ENCODE measurements around the gene DUSP10. TPM values are rescaled to one million over a fixed set of nuclear protein-coding genes. Genes with fewer than 3 reads are reported as not detected.

Gene DUSP10
- total RNA-seq, 1 experiment from 2014 or later, result 6.2 TPM

- H3K4me1 ChIP-seq (ENCODE audit: insufficient read depth, low read length), result no peaks in the 10 kb centered on the region
- H3K27me3 ChIP-seq (ENCODE audit: low read length), result no peaks in the 10 kb centered on the region
- TF ChIP-seq CTCF (conservative IDR thresholded peaks at IDR 0.05; ENCODE audit: low read depth, low read length) (no peak), EZH2phosphoT487 (IDR thresholded peaks at IDR 0.05; ENCODE audit: borderline replicate concordance, low read length) (no peak)
- H2AFZ ChIP-seq (ENCODE audit: low read length), result no peak overlapping the region
- H3F3A ChIP-seq (ENCODE audit: low read length, unreplicated experiment), result no peaks in the 10 kb centered on the region
- no peak overlapping the region for H3K9ac ChIP-seq (ENCODE audit: low read length)
- ChIA-PET POLR2A (ENCODE audit: unreplicated experiment) (no interaction called here), CTCF (no interaction called here)
- no peak overlapping the region for H3K4me2 ChIP-seq (ENCODE audit: low read length)
- 0 out of 2 replicates have a peak, but pooled peaks cover 4% of the 10 kb centered on the region for H3K9me2 ChIP-seq (replicated peaks; ENCODE audit: low read length)
- H4K20me1 ChIP-seq (ENCODE audit: low read length), result no peaks in the 10 kb centered on the region
- H3K27ac ChIP-seq (ENCODE audit: low read length), result no peak overlapping the region
- no peak overlapping the region for H3K4me3 ChIP-seq (ENCODE audit: low read length)
- no peaks in the 10 kb centered on the region for H3K36me3 ChIP-seq (ENCODE audit: low read depth, low read length)
- ATAC-seq (no peak), DNase-seq (no peak)
- no peaks in the 10 kb centered on the region for H3K79me2 ChIP-seq (ENCODE audit: low read length)
- intact Hi-C loops (cut with micrococcal nuclease), result no loop called here
- H3K9me3 ChIP-seq (ENCODE audit: low read length), result no peaks in the 10 kb centered on the region
- BruUV-seq (replicated peaks), result no TSS peak
Observed at GRCh38 chr1:221756830-221757551, 15.1 kb upstream of the DUSP10 start.

- Histone ChIP-seq H4K20me1 (ENCODE audit: low read length) (no peaks in the 10 kb centered on the region), H3K4me2 (ENCODE audit: low read length) (no peak overlapping the region), H3K9ac (ENCODE audit: low read length) (no peak overlapping the region), H3K4me3 (ENCODE audit: low read length) (no peak overlapping the region), H3K79me2 (ENCODE audit: low read length) (no peaks in the 10 kb centered on the region), H3F3A (ENCODE audit: low read length, unreplicated experiment) (no peaks in the 10 kb centered on the region), H3K9me3 (ENCODE audit: low read length) (no peaks in the 10 kb centered on the region), H3K9me2 (replicated peaks; ENCODE audit: low read length) (0 out of 2 replicates have a peak, but pooled peaks cover 4% of the 10 kb centered on the region), H3K27ac (ENCODE audit: low read length) (no peak overlapping the region), H2AFZ (ENCODE audit: low read length) (no peak overlapping the region), H3K36me3 (ENCODE audit: low read depth, low read length) (no peaks in the 10 kb centered on the region), H3K4me1 (ENCODE audit: insufficient read depth, low read length) (no peaks in the 10 kb centered on the region), H3K27me3 (ENCODE audit: low read length) (no peaks in the 10 kb centered on the region)
- CTCF ChIA-PET, result no interaction called here
- no peak for TF ChIP-seq EZH2phosphoT487 (IDR thresholded peaks at IDR 0.05; ENCODE audit: borderline replicate concordance, low read length)
- TF ChIP-seq CTCF (conservative IDR thresholded peaks at IDR 0.05; ENCODE audit: low read depth, low read length), result no peak
- TF ChIP-seq EZH2 (IDR thresholded peaks at IDR 0.05; ENCODE audit: low read length, unreplicated experiment), result no peak
- DNase-seq (no peak), ATAC-seq (no peak)
- POLR2A ChIA-PET (ENCODE audit: unreplicated experiment), result no interaction called here
- no TSS peak for BruUV-seq (replicated peaks)
- intact Hi-C loops (cut with micrococcal nuclease), result no loop called here
Observed at GRCh38 chr1:221753828-221754188, 11.9 kb upstream of the DUSP10 start.

GRCh38 chr1:221751226-221751887 is 9.5 kb upstream of the DUSP10 start:
- ATAC-seq (no peak), DNase-seq (no peak)
- intact Hi-C loops (cut with micrococcal nuclease), result no loop called here
- ChIA-PET CTCF (no interaction called here), POLR2A (ENCODE audit: unreplicated experiment) (interaction anchor here (0.5 kb wide), 1 partner anchor 141 kb away, joined by 3 read pairs; no protein-coding TSS in a partner anchor)
- Histone ChIP-seq H3K36me3 (ENCODE audit: low read depth, low read length) (no peaks in the 10 kb centered on the region), H3K4me1 (ENCODE audit: insufficient read depth, low read length) (no peaks in the 10 kb centered on the region), H3K9ac (ENCODE audit: low read length) (no peak overlapping the region), H4K20me1 (ENCODE audit: low read length) (no peaks in the 10 kb centered on the region), H3K4me3 (ENCODE audit: low read length) (no peak overlapping the region), H3K79me2 (ENCODE audit: low read length) (no peaks in the 10 kb centered on the region), H3K27me3 (ENCODE audit: low read length) (no peaks in the 10 kb centered on the region), H3K4me2 (ENCODE audit: low read length) (no peak overlapping the region), H3K9me3 (ENCODE audit: low read length) (no peaks in the 10 kb centered on the region), H3K27ac (ENCODE audit: low read length) (no peak overlapping the region), H3F3A (ENCODE audit: low read length, unreplicated experiment) (no peaks in the 10 kb centered on the region), H3K9me2 (replicated peaks; ENCODE audit: low read length) (0 out of 2 replicates have a peak, but pooled peaks cover 1% of the 10 kb centered on the region), H2AFZ (ENCODE audit: low read length) (no peak overlapping the region)
- BruUV-seq (replicated peaks), result no TSS peak
- TF ChIP-seq EZH2phosphoT487 (IDR thresholded peaks at IDR 0.05; ENCODE audit: borderline replicate concordance, low read length), result no peak
- TF ChIP-seq CTCF (conservative IDR thresholded peaks at IDR 0.05; ENCODE audit: low read depth, low read length), result no peak
- no peak for TF ChIP-seq EZH2 (IDR thresholded peaks at IDR 0.05; ENCODE audit: low read length, unreplicated experiment)

Data from PC-3 (cell line).